SK-N-SH treated with all-trans-retinoic acid at 6 μM for 48 hours (cell line): ENCODE measurements around the gene EXOSC1.
"Not testable (repeated sequence)": the region's sequence is repeated elsewhere in the genome, so short reads cannot be mapped to it uniquely, and the experiment has no call there.

Experiments used
- ATAC-seq: fragments of 200-7000 bp; cut with Tn5 transposase; 3 replicates; pipeline ENCODE4 v1.9.1; 2020; ENCODE audit warnings: mild to moderate bottlenecking, moderate library complexity
- ARNTL ChIP-seq: fragments of 450-650 bp; formaldehyde crosslinking; IDR thresholded peaks from 2 replicates; pipeline ENCODE4 v1.5.0; 2020; ENCODE audit warnings: low read depth, mild to moderate bottlenecking, moderate library complexity, borderline replicate concordance
- BACH2 ChIP-seq: fragments of 250-450 bp; sonication (Bioruptor Pico); IDR thresholded peaks from 2 replicates; pipeline ENCODE4 v1.9.0; 2021; ENCODE audit warnings: mild to moderate bottlenecking, borderline replicate concordance
- CREB5 ChIP-seq: fragments of 250-450 bp; sonication (Bioruptor Pico); IDR thresholded peaks from 2 replicates; pipeline ENCODE4 v1.5.1; 2020; ENCODE audit warnings: low read depth, mild to moderate bottlenecking, moderate library complexity
- CSRNP3 ChIP-seq: fragments of 250-450 bp; sonication (Bioruptor Pico); IDR thresholded peaks from 2 replicates; pipeline ENCODE4 v1.5.1; 2021; ENCODE audit warnings: mild to moderate bottlenecking, moderate library complexity
- GLIS3 ChIP-seq: fragments of 250-450 bp; sonication (Bioruptor Pico); IDR thresholded peaks from 2 replicates; pipeline ENCODE4 v1.5.0; 2020; ENCODE audit warnings: mild to moderate bottlenecking, moderate library complexity
- ISL1 ChIP-seq: fragments of 250-450 bp; sonication (Bioruptor Pico); IDR thresholded peaks from 2 replicates; pipeline ENCODE4 v2.1.2; 2022; ENCODE audit warnings: mild to moderate bottlenecking, moderate library complexity
- OSR1 ChIP-seq: fragments of 250-450 bp; sonication (Bioruptor Pico); IDR thresholded peaks from 2 replicates; pipeline ENCODE4 v1.8.0; 2022; ENCODE audit warnings: moderate library complexity, mild to moderate bottlenecking, inconsistent platforms
- PATZ1 ChIP-seq: fragments of 250-450 bp; sonication (Bioruptor Pico); IDR thresholded peaks from 2 replicates; pipeline ENCODE4 v1.8.0; 2020; ENCODE audit warnings: mild to moderate bottlenecking, moderate library complexity, borderline replicate concordance
- POU6F1 ChIP-seq: fragments of 250-450 bp; sonication (Bioruptor Pico); IDR thresholded peaks from 2 replicates; pipeline ENCODE4 v1.8.0; 2021; ENCODE audit warnings: low read depth, mild to moderate bottlenecking, moderate library complexity, borderline replicate concordance
- RARB ChIP-seq: fragments of 250-450 bp; sonication (Bioruptor Pico); IDR thresholded peaks from 2 replicates; pipeline ENCODE4 v1.8.0; 2021; ENCODE audit warnings: mild to moderate bottlenecking, moderate library complexity
- SNAI2 ChIP-seq: fragments of 250-450 bp; sonication (Bioruptor Pico); IDR thresholded peaks from 2 replicates; pipeline ENCODE4 v1.5.0; 2020; ENCODE audit warnings: mild to moderate bottlenecking, moderate library complexity
- TCF4 ChIP-seq: fragments of 250-450 bp; sonication (Bioruptor Pico); IDR thresholded peaks from 2 replicates; pipeline ENCODE4 v1.8.0; 2021; ENCODE audit warnings: mild to moderate bottlenecking, moderate library complexity, borderline replicate concordance
- TOX ChIP-seq: fragments of 250-450 bp; sonication (Bioruptor Pico); IDR thresholded peaks from 2 replicates; pipeline ENCODE4 v1.8.0; 2021; ENCODE audit warnings: mild to moderate bottlenecking, moderate library complexity, borderline replicate concordance
- TSHZ2 ChIP-seq: fragments of 250-450 bp; sonication (Bioruptor Pico); IDR thresholded peaks from 2 replicates; pipeline ENCODE4 v1.5.0; 2020; ENCODE audit warnings: mild to moderate bottlenecking, moderate library complexity
- ZC3H10 ChIP-seq: fragments of 250-450 bp; sonication (Bioruptor Pico); IDR thresholded peaks from 2 replicates; pipeline ENCODE4 v1.5.1; 2021; ENCODE audit warnings: mild to moderate bottlenecking, moderate library complexity
- ZFP3 ChIP-seq: fragments of 250-450 bp; sonication (Bioruptor Pico); IDR thresholded peaks from 2 replicates; pipeline ENCODE4 v1.5.0; 2020; ENCODE audit warnings: mild to moderate bottlenecking, moderate library complexity
- ZFP30 ChIP-seq: fragments of 450-650 bp; formaldehyde crosslinking; IDR thresholded peaks from 2 replicates; pipeline ENCODE4 v1.5.0; 2022; ENCODE audit warnings: mild to moderate bottlenecking, moderate library complexity
- ZNF565 ChIP-seq: fragments of 450-650 bp; formaldehyde crosslinking; conservative IDR thresholded peaks from 2 replicates; pipeline ENCODE4 v1.5.0; 2020; ENCODE audit warnings: low read depth, mild to moderate bottlenecking, moderate library complexity
- ZNF8 ChIP-seq: fragments of 450-650 bp; formaldehyde crosslinking; IDR thresholded peaks from 2 replicates; pipeline ENCODE4 v1.5.0; 2020; ENCODE audit warnings: mild to moderate bottlenecking, moderate library complexity

The EXOSC1 gene

GRCh38 chr10:97475936-97476594 lies 30.3 kb upstream of the EXOSC1 start:
- ATAC-seq = no peak
- TF ChIP-seq CSRNP3 = no peak
- TF ChIP-seq ZFP3 (CRISPR knock-in tag) = no peak
- no peak for TF ChIP-seq ARNTL (CRISPR knock-in tag)
- TF ChIP-seq CREB5 (CRISPR knock-in tag) = no peak
- no peak for TF ChIP-seq SNAI2
- TF ChIP-seq POU6F1 (CRISPR knock-in tag) = no peak
- no peak for TF ChIP-seq TOX (CRISPR knock-in tag)
- TF ChIP-seq GLIS3 = no peak

- no peak for ATAC-seq
- TF ChIP-seq SNAI2 (no peak), ZC3H10 (CRISPR knock-in tag) (no peak), TCF4 (no peak), ZFP30 (no peak), ZFP3 (CRISPR knock-in tag) (no peak), TOX (CRISPR knock-in tag) (no peak), POU6F1 (CRISPR knock-in tag) (no peak), ZNF565 (CRISPR knock-in tag) (no peak), PATZ1 (CRISPR knock-in tag) (no peak), OSR1 (CRISPR knock-in tag) (no peak), ISL1 (no peak), CREB5 (CRISPR knock-in tag) (no peak), TSHZ2 (no peak), ZNF8 (no peak), BACH2 (no peak), RARB (no peak), GLIS3 (no peak)
Measured at GRCh38 chr10:97474918-97475317, 29.1 kb upstream of the EXOSC1 start.

- ATAC-seq = not testable (repeated sequence)
Measured at GRCh38 chr10:97468781-97469180, 23.0 kb upstream of the EXOSC1 start.
